Measurements from ENCODE around the gene DECR2.
"Not testable (repeated sequence)": the region's sequence is repeated elsewhere in the genome, so short reads cannot be mapped to it uniquely, and the experiment has no call there.

DECR2 gene

DNA sequence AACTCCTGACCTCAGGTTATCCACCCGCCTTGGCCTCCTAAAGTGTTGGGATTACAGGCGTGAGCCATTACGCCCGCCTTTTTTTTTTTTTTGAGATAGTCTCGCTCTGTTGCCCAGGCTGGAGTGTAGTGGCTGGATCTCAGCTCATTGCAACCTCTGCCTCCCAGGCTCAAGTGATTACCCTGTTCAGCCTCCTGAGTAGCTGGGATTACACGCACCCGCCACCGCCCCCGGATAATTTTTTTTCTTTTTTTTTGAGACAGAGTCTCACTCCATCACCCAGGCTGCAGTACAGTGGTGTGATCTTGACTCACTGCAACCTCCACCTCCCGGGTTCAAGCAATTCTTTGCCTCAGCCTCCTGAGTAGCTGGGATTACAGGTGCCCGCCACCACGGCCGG, 20.5 kb downstream of the DECR2 start:
- not testable (repeated sequence) for H2BK15ac ChIP-seq (ENCODE audit: low read depth, poor library complexity, severe bottlenecking); H4K91ac ChIP-seq (ENCODE audit: low read length); H2AFZ ChIP-seq (ENCODE audit: low read depth, low read length); H3K4ac ChIP-seq (ENCODE audit: low read depth in 1 of 2, low read length in 2 of 2); H2BK5ac ChIP-seq (ENCODE audit: low read depth, low read length, poor library complexity, severe bottlenecking); H2AK5ac ChIP-seq (ENCODE audit: low read length, severe bottlenecking); H3K79me1 ChIP-seq (replicated peaks; ENCODE audit: low read length, poor library complexity, severe bottlenecking); H3K9ac ChIP-seq (ENCODE audit: low read length); H2BK12ac ChIP-seq (ENCODE audit: low read length in 2 of 2); H3K9me3 ChIP-seq (ENCODE audit: control insufficient read depth, low read length); H3K4me2 ChIP-seq (ENCODE audit: low read length, poor library complexity, severe bottlenecking); H3K36me3 ChIP-seq (ENCODE audit: control insufficient read depth in 1 of 2, insufficient read depth in 2 of 2, low read depth in 1 of 2, low read length in 2 of 2); H3K18ac ChIP-seq (ENCODE audit: low read depth in 1 of 2, low read length in 2 of 2); H3K14ac ChIP-seq (ENCODE audit: low read length in 2 of 2); H3K27ac ChIP-seq (ENCODE audit: low read length, poor library complexity, severe bottlenecking); H3K27me3 ChIP-seq (ENCODE audit: control insufficient read depth in 1 of 2, insufficient read depth in 1 of 2, low read length in 2 of 2); H4K8ac ChIP-seq (ENCODE audit: low read length); DNase-seq; H3K23ac ChIP-seq (ENCODE audit: low read length in 2 of 2); H2BK120ac ChIP-seq (ENCODE audit: low read depth, low read length); H3K4me3 ChIP-seq (ENCODE audit: insufficient read depth in 1 of 2, low read depth in 1 of 2, low read length in 2 of 2)
- H3K4me1 ChIP-seq (ENCODE audit: control insufficient read depth, insufficient read depth, low read depth, low read length) = peaks cover 24% of the 10 kb centered on the region
- 95% methylated on average over 13 of the region's 13 CpGs for WGBS

DNA sequence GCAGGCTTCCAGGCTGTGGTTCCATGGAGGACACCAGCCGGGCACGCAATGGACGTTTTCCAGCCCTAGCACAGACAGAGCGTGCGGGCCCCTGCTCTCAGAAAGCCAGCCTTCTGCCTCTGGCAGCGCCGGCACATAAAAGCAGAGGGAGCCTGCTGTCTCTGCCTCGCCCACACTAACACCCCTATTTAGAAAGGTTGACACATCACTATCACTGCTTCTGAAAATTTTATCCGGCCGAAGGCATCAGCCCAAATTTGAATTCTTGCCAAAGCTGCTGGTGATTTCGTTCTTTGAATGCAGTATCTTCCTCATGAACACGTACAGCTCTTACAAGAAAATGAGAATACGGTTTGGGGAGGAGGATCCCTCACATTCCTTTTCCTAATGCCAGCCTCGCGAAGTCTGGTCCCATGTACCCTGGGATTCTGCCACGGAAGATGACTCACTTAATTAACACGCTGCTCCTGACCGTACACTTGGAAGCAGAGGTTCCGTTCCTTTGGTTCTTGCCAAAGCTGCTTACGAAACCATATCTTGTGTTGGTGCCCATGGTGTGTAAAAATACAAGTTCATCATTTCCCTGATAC, 22.4 kb downstream of the DECR2 start:
- 62% methylated on average over 19 of the region's 20 CpGs for WGBS

DNA sequence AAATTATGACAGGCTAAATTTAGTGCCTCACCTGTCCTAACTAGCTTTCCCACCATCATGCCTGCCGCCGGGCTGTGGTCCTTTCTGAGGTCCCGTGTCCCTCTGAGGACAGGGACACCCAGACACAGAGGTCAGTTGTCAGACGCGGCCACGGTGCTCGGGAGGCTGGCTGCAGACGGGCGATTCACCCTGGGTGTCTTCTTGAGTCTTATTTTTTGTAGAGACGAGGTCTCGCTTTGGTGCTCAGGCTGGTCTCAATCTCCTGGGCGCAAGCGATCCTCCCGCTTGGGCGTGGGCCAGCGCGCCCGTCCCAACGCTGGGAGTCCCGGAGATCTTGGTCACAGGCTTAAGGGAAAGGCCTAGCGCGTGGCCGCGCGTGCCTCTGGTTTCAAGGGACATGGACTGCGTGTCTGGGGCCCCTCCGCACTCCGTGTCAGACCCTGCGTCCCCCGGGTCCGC, 23.0 kb downstream of the DECR2 start:
- Histone ChIP-seq H2BK120ac (ENCODE audit: low read depth, low read length) (no peak overlapping the region), H3K18ac (ENCODE audit: low read depth in 1 of 2, low read length in 2 of 2) (peak overlapping the region; percentile 59 to 93), H3K36me3 (ENCODE audit: control insufficient read depth in 1 of 2, insufficient read depth in 2 of 2, low read depth in 1 of 2, low read length in 2 of 2) (peaks cover 0 to 3% of the 10 kb centered on the region in 2 experiments), H2BK5ac (ENCODE audit: low read depth, low read length, poor library complexity, severe bottlenecking) (no peak overlapping the region), H4K8ac (ENCODE audit: low read length) (peak overlapping the region; percentile 87), H2AK5ac (ENCODE audit: low read length, severe bottlenecking) (peak overlapping the region; percentile 55), H3K27me3 (ENCODE audit: control insufficient read depth in 1 of 2, insufficient read depth in 1 of 2, low read length in 2 of 2) (no peaks in the 10 kb centered on the region), H3K9ac (ENCODE audit: low read length) (peak overlapping the region; percentile 83), H2AFZ (ENCODE audit: low read depth, low read length) (no peak overlapping the region), H3K79me1 (replicated peaks; ENCODE audit: low read length, poor library complexity, severe bottlenecking) (peaks cover 19% of the 10 kb centered on the region), H3K27ac (ENCODE audit: low read length, poor library complexity, severe bottlenecking) (peak overlapping the region; percentile 75), H3K4me1 (ENCODE audit: control insufficient read depth, insufficient read depth, low read depth, low read length) (peaks cover 28% of the 10 kb centered on the region), H3K4ac (ENCODE audit: low read depth in 1 of 2, low read length in 2 of 2) (peak overlapping the region; percentile 15 to 71), H3K4me3 (ENCODE audit: insufficient read depth in 1 of 2, low read depth in 1 of 2, low read length in 2 of 2) (peak overlapping the region; percentile 76 to 82), H2BK12ac (ENCODE audit: low read length in 2 of 2) (peak overlapping the region; percentile 92), H3K9me3 (ENCODE audit: control insufficient read depth, low read length) (no peaks in the 10 kb centered on the region), H3K23ac (ENCODE audit: low read length in 2 of 2) (peak overlapping the region in 1 of 2 experiments; percentile 70), H3K14ac (ENCODE audit: low read length in 2 of 2) (peak overlapping the region in 1 of 2 experiments; percentile 90), H2BK15ac (ENCODE audit: low read depth, poor library complexity, severe bottlenecking) (peak overlapping the region; percentile 93), H4K91ac (ENCODE audit: low read length) (peak overlapping the region; percentile 78), H3K4me2 (ENCODE audit: low read length, poor library complexity, severe bottlenecking) (peak overlapping the region; percentile 99)
- DNase-seq = peak; percentile 51
- WGBS = 14% methylated on average over 31 of the region's 31 CpGs

More for the DNA sequence above, 22.4 kb downstream of the DECR2 start:
- no peak overlapping the region for H2AFZ ChIP-seq (ENCODE audit: low read depth, low read length)
- DNase-seq = peak; percentile 89
- peak overlapping the region in 1 of 2 experiments; percentile 82 for H3K4me3 ChIP-seq (ENCODE audit: insufficient read depth in 1 of 2, low read depth in 1 of 2, low read length in 2 of 2)
- H3K23ac ChIP-seq (ENCODE audit: low read length in 2 of 2) = no peak overlapping the region
- H3K14ac ChIP-seq (ENCODE audit: low read length in 2 of 2) = peak overlapping the region in 1 of 2 experiments; percentile 28
- peak overlapping the region; percentile 27 for H4K8ac ChIP-seq (ENCODE audit: low read length)
- no peaks in the 10 kb centered on the region for H3K27me3 ChIP-seq (ENCODE audit: control insufficient read depth in 1 of 2, insufficient read depth in 1 of 2, low read length in 2 of 2)
- peaks cover 0 to 3% of the 10 kb centered on the region in 2 experiments for H3K36me3 ChIP-seq (ENCODE audit: control insufficient read depth in 1 of 2, insufficient read depth in 2 of 2, low read depth in 1 of 2, low read length in 2 of 2)
- H3K18ac ChIP-seq (ENCODE audit: low read depth in 1 of 2, low read length in 2 of 2) = peak overlapping the region in 1 of 2 experiments; percentile 93
- no peaks in the 10 kb centered on the region for H3K9me3 ChIP-seq (ENCODE audit: control insufficient read depth, low read length)
- no peak overlapping the region for H2BK5ac ChIP-seq (ENCODE audit: low read depth, low read length, poor library complexity, severe bottlenecking)
- H3K4me2 ChIP-seq (ENCODE audit: low read length, poor library complexity, severe bottlenecking) = peak overlapping the region; percentile 99
- peak overlapping the region; percentile 37 for H2BK120ac ChIP-seq (ENCODE audit: low read depth, low read length)
- H3K9ac ChIP-seq (ENCODE audit: low read length) = peak overlapping the region; percentile 83
- no peak overlapping the region for H2BK15ac ChIP-seq (ENCODE audit: low read depth, poor library complexity, severe bottlenecking)
- H4K91ac ChIP-seq (ENCODE audit: low read length) = peak overlapping the region; percentile 89
- peaks cover 28% of the 10 kb centered on the region for H3K4me1 ChIP-seq (ENCODE audit: control insufficient read depth, insufficient read depth, low read depth, low read length)
- peak overlapping the region; percentile 86 for H2AK5ac ChIP-seq (ENCODE audit: low read length, severe bottlenecking)
- H2BK12ac ChIP-seq (ENCODE audit: low read length in 2 of 2) = peak overlapping the region; percentile 92 to 95
- H3K4ac ChIP-seq (ENCODE audit: low read depth in 1 of 2, low read length in 2 of 2) = peak overlapping the region in 1 of 2 experiments; percentile 85
- peaks cover 19% of the 10 kb centered on the region for H3K79me1 ChIP-seq (replicated peaks; ENCODE audit: low read length, poor library complexity, severe bottlenecking)
- peak overlapping the region; percentile 75 for H3K27ac ChIP-seq (ENCODE audit: low read length, poor library complexity, severe bottlenecking)

DNA sequence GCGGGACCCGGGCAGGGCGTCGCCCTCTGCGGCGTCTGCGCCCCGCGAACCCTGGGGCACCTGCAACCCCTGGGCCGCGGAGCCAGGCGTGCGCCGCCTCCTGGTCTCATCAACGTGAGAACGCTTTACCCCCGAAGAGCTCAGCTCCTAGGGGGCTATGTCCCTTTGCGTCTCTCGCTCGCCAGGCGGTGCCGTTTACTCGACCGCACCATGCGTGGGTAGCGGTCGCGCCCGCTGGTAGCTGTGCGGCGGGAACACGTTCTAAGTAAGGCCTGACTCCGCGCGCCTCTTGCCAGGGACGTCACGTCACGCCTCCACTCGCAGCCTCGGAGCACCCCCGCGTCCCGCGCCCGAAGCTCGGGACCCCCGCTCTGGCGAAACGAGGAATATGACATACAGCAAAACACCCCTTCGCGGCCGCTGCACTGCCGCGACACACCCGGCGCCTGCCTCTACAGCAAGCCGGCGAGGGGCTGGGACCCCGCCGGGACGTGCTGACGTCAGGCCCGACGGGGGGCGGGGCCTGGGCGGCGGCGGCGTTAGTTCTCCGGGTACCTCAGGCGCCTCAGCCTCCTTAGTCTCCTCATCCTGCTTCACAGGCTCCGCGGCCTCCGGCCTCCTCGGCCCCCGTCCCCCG, 23.5 kb downstream of the DECR2 start, which contains the start of gene RAB11FIP3:
TSS of gene RAB11FIP3 (plus strand) at position 568 of the 637 bp plus-strand sequence. CDS start 358 bp downstream, outside the sequence.
- Histone ChIP-seq H3K4me3 (ENCODE audit: insufficient read depth in 1 of 2, low read depth in 1 of 2, low read length in 2 of 2) (peak within 1 kb of the TSS; percentile 76 to 86), H3K18ac (ENCODE audit: low read depth in 1 of 2, low read length in 2 of 2) (peak within 1 kb of the TSS; percentile 62 to 93), H2BK120ac (ENCODE audit: low read depth, low read length) (peak within 1 kb of the TSS; percentile 49), H3K23ac (ENCODE audit: low read length in 2 of 2) (peak within 1 kb of the TSS in 1 of 2 experiments; percentile 97), H3K4me1 (ENCODE audit: control insufficient read depth, insufficient read depth, low read depth, low read length) (peaks cover 28% of the 10 kb centered on the region), H3K9me3 (ENCODE audit: control insufficient read depth, low read length) (no peaks in the 10 kb centered on the region), H3K9ac (ENCODE audit: low read length) (peak within 1 kb of the TSS; percentile 83), H2BK15ac (ENCODE audit: low read depth, poor library complexity, severe bottlenecking) (peak within 1 kb of the TSS; percentile 93), H4K8ac (ENCODE audit: low read length) (peak within 1 kb of the TSS; percentile 87), H2BK12ac (ENCODE audit: low read length in 2 of 2) (peak within 1 kb of the TSS; percentile 92), H3K14ac (ENCODE audit: low read length in 2 of 2) (peak within 1 kb of the TSS in 1 of 2 experiments; percentile 97), H2BK5ac (ENCODE audit: low read depth, low read length, poor library complexity, severe bottlenecking) (no peak within 1 kb of the TSS), H3K4ac (ENCODE audit: low read depth in 1 of 2, low read length in 2 of 2) (peak within 1 kb of the TSS; percentile 64 to 71), H4K91ac (ENCODE audit: low read length) (peak within 1 kb of the TSS; percentile 78), H3K36me3 (ENCODE audit: control insufficient read depth in 1 of 2, insufficient read depth in 2 of 2, low read depth in 1 of 2, low read length in 2 of 2) (peaks cover 3% of the 10 kb centered on the region in 2 experiments), H3K79me1 (replicated peaks; ENCODE audit: low read length, poor library complexity, severe bottlenecking) (peaks cover 19% of the 10 kb centered on the region), H3K27ac (ENCODE audit: low read length, poor library complexity, severe bottlenecking) (peak within 1 kb of the TSS; percentile 75), H3K4me2 (ENCODE audit: low read length, poor library complexity, severe bottlenecking) (peak within 1 kb of the TSS; percentile 99), H3K27me3 (ENCODE audit: control insufficient read depth in 1 of 2, insufficient read depth in 1 of 2, low read length in 2 of 2) (no peaks in the 10 kb centered on the region), H2AK5ac (ENCODE audit: low read length, severe bottlenecking) (peak within 1 kb of the TSS; percentile 55), H2AFZ (ENCODE audit: low read depth, low read length) (peak within 1 kb of the TSS; percentile 91)
- DNase-seq = peak; percentile 78
- WGBS = 3% methylated on average over 58 of the region's 77 CpGs

All from mesenchymal stem cell (in vitro differentiated cells and primary cell).